IPS DF 4.7 (cell line): ENCODE data around the gene PHC2.

Source experiments
- DNase-seq: peaks from one replicate; pipeline ENCODE4 v3.0.0-alpha.2; 2013; ENCODE audit warnings: low spot score; ENCODE audit errors: extremely low read depth

PHC2 gene

GRCh38 chr1:33392206-33392605 lies 38.7 kb downstream of the PHC2 start:
- no peak for DNase-seq

GRCh38 chr1:33391343-33392078 lies 39.4 kb downstream of the PHC2 start:
- DNase-seq = no peak

GRCh38 chr1:33390542-33390941 lies 40.4 kb downstream of the PHC2 start:
- no peak for DNase-seq

- no peak for DNase-seq
Measured at GRCh38 chr1:33388805-33389771, 41.8 kb downstream of the PHC2 start.

DNA sequence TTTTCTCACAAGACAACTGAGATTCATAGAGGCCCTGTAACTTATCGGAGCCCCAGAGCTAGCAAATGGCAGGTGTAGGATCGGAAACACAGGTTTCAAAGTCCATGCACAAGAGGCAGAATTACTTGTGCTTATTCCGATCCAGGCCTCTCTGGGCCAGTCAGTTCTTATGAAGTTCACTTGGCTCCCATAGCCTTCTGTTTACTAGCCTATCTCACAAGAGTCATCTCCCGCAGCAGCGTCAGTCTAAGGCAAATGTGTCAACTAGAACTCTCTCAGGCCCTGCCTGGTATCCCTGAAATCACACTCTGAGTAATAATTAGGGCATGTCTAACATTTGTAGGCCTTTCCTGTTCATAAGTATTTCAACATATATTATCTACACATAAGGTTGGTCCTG lies 43.3 kb downstream of the PHC2 start:
- DNase-seq = no peak

- no peak for DNase-seq
Measured at GRCh38 chr1:33385251-33385650, 45.6 kb downstream of the PHC2 start.

DNA sequence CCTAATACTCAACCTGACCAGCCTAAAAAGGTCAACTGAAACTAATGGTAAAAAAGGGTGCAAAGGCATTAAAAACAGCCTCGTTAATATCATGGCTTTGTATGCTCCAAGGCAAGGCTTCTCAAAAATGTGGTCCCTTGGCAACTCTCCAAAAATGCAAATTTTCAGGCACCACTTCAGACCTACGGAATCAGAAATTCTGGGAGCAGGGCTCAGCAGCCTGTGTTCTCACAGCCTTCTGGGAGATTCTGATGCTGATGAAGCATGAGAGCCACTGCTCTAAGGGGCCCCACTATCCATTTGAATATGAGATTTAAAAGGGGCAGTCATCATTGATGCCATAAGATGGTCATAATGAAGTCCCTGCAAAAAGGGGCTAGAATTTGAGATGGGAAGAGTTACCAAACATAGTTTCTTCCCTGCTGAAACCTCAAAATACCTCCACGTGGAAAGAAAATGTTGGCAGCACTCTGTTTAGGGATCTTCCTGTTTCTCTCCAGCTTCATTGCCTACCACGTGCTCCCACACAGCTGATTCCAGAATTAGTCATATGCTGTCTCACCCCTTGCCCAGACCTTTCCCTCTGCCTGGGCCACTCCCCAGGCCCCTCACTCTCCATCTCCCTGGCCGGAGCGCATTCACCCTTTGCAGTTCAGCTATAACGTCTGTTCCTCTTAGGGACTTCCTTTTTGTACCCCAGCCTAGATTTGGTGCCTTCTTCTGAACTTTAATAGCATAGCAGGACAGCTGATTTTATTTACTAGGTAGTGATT lies 46.7 kb downstream of the PHC2 start:
- no peak for DNase-seq

DNA sequence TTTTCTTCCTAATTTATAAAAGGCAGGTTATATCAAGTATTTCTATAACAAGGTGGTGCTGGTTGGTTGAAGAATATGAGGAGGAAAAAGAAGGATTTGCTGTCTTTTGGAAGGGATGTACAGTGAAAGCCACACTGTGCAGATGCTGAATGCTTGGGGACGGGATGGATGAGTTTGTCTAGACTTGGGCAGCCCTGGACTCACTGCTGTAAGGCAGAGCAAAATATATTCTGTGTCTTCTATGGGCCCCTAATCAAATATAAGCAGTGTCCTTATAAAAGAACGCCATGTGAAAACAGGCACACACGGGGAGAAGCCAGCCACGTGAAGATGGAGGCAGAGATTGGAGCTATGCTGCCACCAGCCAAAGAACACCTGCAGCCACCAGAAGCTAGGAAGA lies 47.4 kb downstream of the PHC2 start:
- DNase-seq = no peak

GRCh38 chr1:33382661-33383415 lies 48.1 kb downstream of the PHC2 start:
- no peak for DNase-seq

DNA sequence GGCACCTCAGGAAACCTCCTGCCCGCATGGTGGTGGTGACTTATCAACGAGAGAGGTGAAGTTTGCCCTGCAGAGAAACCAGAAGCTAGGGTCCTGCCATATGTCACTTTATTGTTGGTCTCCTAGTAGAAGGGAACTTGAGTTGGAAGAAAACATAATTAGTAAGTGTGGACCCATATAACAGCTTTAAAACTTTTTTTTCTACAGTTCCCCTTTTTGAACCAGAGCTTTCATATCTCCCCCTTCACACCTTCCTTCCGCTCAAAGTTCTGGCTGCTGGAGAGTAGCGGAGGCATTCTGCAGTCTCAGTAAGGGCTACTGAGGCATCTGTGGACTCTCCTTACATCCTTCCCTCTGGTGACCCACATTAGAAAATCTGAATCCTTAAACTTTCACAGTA lies 48.9 kb downstream of the PHC2 start:
- no peak for DNase-seq

DNA sequence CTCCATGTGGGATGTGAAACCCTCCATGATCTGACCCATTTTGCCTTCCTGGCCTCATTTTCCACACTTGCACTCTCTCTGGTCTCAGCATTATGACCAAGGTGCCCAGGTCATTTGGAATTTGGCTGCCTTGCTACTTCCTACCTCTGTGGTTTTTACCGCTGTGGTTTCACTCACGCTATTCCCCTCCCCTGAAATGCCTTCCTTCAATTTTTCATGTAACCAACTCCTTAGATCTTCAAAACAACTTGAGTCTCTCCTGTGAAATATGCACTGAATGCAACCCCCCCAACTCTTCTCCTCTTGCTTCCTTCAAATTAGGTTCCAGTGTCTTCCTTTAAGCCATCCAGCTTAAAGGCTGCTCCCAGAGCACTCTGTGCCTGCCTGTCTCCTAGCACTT lies 50.1 kb downstream of the PHC2 start:
- no peak for DNase-seq

DNA sequence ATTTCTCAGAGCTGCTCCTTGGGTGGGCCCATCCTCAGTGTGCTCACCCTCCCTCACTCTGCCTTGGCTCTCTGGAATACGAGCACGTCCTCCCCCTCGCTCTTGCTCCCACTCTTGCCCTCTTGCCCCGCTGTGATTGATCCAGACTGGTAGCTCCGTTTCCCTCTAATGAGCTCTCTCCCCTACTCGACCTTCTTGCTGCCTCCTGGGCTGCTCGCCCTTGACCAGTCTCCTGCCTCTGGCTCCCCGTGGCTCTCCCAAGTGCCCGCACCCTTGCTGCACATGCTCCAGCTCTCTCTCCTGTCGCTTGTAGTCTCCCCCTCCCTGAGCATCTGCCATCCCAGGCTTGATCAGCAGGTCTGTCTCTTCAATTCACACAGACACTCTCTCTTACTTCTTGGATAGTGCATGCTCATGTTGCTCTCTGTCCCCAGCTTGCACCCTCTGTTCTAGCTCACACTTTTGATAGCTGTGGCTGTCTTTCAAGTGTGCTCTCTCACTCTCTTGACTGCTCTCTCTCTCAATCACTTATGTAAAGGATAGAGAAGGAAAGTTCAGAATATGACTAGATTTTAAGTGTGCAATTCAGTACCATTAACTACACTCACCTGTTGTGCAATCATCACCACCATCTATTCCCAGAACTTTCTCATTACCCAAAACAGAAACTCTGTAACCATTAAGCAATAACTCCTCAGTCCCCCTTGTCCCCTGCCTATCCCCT lies 51.1 kb downstream of the PHC2 start:
- DNase-seq = no peak

GRCh38 chr1:33378976-33379375 lies 51.9 kb downstream of the PHC2 start:
- DNase-seq = no peak

GRCh38 chr1:33378524-33378923 lies 52.4 kb downstream of the PHC2 start:
- DNase-seq = no peak

GRCh38 chr1:33377756-33378155 lies 53.1 kb downstream of the PHC2 start:
- DNase-seq = no peak

- DNase-seq = no peak
Measured at GRCh38 chr1:33377013-33377412, 53.9 kb downstream of the PHC2 start.

GRCh38 chr1:33375316-33375715 lies 55.6 kb downstream of the PHC2 start:
- no peak for DNase-seq

- DNase-seq = no peak
Measured at GRCh38 chr1:33374336-33375105, 56.4 kb downstream of the PHC2 start.

DNA sequence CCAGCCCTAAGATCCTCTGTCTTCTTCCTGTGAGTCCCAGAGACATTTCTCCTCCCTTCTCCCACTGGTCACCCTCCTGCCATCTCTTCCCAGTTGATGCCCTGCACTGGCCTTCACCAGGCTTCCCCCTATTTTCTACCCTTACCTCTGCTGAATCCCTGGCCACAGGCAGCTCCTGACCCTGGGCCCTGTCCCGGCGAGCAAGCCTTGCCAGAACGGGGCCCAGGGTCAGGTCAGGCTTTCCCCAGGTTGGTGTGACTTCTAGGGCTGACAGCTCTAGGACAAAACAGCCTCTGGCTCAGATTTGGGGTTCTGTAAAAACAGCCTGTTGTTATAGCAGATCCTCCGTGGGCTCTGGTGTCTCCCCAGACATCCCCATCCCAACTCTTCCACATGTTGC lies 57.3 kb downstream of the PHC2 start:
- no peak for DNase-seq

DNA sequence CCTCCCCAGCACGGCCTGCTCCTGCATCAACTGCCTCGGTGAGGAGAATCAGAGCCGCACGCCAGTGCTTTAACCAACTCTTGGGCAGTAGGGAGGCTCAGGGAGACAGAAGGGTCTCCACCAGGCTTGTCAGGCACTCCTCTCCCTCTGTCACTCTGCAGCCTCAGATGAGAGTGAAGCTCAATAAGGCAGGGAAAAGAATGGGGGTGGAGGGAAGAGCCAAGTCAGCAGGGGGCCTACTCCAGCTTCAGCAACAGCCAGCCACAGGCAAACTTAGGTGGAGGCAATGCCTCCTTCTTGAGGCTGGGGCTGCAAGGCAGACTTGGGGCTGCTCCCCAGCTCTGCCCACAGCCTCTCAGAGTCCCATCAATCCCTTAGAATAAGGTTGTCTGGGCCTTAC lies 58.2 kb downstream of the PHC2 start:
- no peak for DNase-seq
